K562 (cell line): Measurements from ENCODE around the gene PRR19. TPM values are rescaled to one million over a fixed set of nuclear protein-coding genes. Genes with fewer than 3 reads are reported as not detected.

Experiments used
- KAT8 ChIP-seq: fragments of 450-650 bp; IDR thresholded peaks from 2 replicates; pipeline ENCODE4 v1.6.1; 2016; ENCODE audit warnings: low read depth, mild to moderate bottlenecking
- KDM5B ChIP-seq: fragments of 200-600 bp; sonication (generic); IDR thresholded peaks from 2 replicates; pipeline ENCODE4 v1.6.1; 2012; ENCODE audit warnings: low read depth, mild to moderate bottlenecking, moderate library complexity, low read length, control low read depth, inconsistent platforms; ENCODE audit not compliant: insufficient replicate concordance
- MBD2 ChIP-seq: sonication (generic); IDR thresholded peaks from 2 replicates; pipeline ENCODE4 v1.6.1; 2016; ENCODE audit warnings: low read depth, borderline replicate concordance
- MNT ChIP-seq, 2 experiments: fragments of 450-650 bp; conservative IDR thresholded peaks; 2 replicates each; pipeline ENCODE4 v1.6.1; 2017; ENCODE audit warnings: mild to moderate bottlenecking in 2 of 2, moderate library complexity in 2 of 2
- MTA3 ChIP-seq: fragments of 450-650 bp; formaldehyde crosslinking; IDR thresholded peaks from 2 replicates; pipeline ENCODE4 v1.6.1; 2017; ENCODE audit warnings: mild to moderate bottlenecking, borderline replicate concordance
- TBP ChIP-seq: optimal IDR thresholded peaks from 2 replicates; pipeline ENCODE3; 2011; ENCODE audit warnings: low read depth, low read length, improper control_type of control experiment
- ZNF507 ChIP-seq: conservative IDR thresholded peaks from 2 replicates; pipeline ENCODE4 v1.6.1; 2017; ENCODE audit warnings: missing genetic modification characterization, missing compliant biosample characterization
- polyA plus RNA-seq, 8 experiments: library from polyadenylated mRNA; depleted of rRNA in 4 of 8; stranded (reverse) in 5 of 8; unstranded in 3 of 8; fragments of >200 nt; fragmentation: Nextera tagmentation in 2 of 8; fragmentation: Illumina TruSeq in 1 of 8; extraction: Ambion mirVana in 2 of 8; extraction: Trizol in 1 of 8; gene quantifications; 2 replicates each; pipeline versions ENCODE4 v1.2.1 to v1.2.3, GENCODE V29; 2011 to 2014; ENCODE audit warnings: inconsistent platforms in 1 of 8, missing spikeins in 1 of 8
- total RNA-seq, 7 experiments: library from RNA; depleted of rRNA in 6 of 7; stranded (reverse); fragments of >200 nt in 6 of 7; fragmentation: Illumina TruSeq in 2 of 7; extraction: Trizol in 2 of 7; gene quantifications; 2 replicates each; pipeline versions ENCODE4 v1.2.1 to v1.2.3, GENCODE V29; 2011 to 2021; ENCODE audit warnings: low replicate concordance in 1 of 7
- TF ChIP-seq, protein P1 (sequence below), 2 experiments: fragments of 450-650 bp in 1 of 2; sonication (generic) in 1 of 2; formaldehyde crosslinking in 1 of 2; IDR thresholded peaks; 2 replicates each; pipeline versions ENCODE4 v1.7.1 to v1.9.0; 2016 to 2022; ENCODE audit warnings: inconsistent platforms in 1 of 2, mild to moderate bottlenecking in 1 of 2, missing genetic modification reagents in 1 of 2
- TF ChIP-seq, protein P2 (sequence below): sonication (generic); formaldehyde crosslinking; IDR thresholded peaks from 2 replicates; pipeline ENCODE4 v1.8.0; 2022; ENCODE audit warnings: mild to moderate bottlenecking, missing genetic modification reagents
- TF ChIP-seq, protein P3 (sequence below): fragments of 250-450 bp; sonication (Bioruptor Pico); IDR thresholded peaks from 2 replicates; pipeline ENCODE4 v1.8.0; 2022; ENCODE audit warnings: moderate library complexity, mild to moderate bottlenecking, inconsistent platforms

Gene PRR19
- total and polyA plus RNA-seq, 9 of the 15 experiments (the other 6 are each of a cell fraction or from before 2014, with no cell fraction given) = 0.10 to 1.6 (median 0.54) TPM

- TF ChIP-seq, protein P1, sequence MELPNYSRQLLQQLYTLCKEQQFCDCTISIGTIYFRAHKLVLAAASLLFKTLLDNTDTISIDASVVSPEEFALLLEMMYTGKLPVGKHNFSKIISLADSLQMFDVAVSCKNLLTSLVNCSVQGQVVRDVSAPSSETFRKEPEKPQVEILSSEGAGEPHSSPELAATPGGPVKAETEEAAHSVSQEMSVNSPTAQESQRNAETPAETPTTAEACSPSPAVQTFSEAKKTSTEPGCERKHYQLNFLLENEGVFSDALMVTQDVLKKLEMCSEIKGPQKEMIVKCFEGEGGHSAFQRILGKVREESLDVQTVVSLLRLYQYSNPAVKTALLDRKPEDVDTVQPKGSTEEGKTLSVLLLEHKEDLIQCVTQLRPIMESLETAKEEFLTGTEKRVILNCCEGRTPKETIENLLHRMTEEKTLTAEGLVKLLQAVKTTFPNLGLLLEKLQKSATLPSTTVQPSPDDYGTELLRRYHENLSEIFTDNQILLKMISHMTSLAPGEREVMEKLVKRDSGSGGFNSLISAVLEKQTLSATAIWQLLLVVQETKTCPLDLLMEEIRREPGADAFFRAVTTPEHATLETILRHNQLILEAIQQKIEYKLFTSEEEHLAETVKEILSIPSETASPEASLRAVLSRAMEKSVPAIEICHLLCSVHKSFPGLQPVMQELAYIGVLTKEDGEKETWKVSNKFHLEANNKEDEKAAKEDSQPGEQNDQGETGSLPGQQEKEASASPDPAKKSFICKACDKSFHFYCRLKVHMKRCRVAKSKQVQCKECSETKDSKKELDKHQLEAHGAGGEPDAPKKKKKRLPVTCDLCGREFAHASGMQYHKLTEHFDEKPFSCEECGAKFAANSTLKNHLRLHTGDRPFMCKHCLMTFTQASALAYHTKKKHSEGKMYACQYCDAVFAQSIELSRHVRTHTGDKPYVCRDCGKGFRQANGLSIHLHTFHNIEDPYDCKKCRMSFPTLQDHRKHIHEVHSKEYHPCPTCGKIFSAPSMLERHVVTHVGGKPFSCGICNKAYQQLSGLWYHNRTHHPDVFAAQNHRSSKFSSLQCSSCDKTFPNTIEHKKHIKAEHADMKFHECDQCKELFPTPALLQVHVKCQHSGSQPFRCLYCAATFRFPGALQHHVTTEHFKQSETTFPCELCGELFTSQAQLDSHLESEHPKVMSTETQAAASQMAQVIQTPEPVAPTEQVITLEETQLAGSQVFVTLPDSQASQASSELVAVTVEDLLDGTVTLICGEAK (IDR thresholded peaks at IDR 0.05) = peak; percentile 54; the same call in 1 of the 2 replicates
- TF ChIP-seq, protein P1 (CRISPR knock-in tag; IDR thresholded peaks at IDR 0.05) = no peak
- TF ChIP-seq, protein P2, sequence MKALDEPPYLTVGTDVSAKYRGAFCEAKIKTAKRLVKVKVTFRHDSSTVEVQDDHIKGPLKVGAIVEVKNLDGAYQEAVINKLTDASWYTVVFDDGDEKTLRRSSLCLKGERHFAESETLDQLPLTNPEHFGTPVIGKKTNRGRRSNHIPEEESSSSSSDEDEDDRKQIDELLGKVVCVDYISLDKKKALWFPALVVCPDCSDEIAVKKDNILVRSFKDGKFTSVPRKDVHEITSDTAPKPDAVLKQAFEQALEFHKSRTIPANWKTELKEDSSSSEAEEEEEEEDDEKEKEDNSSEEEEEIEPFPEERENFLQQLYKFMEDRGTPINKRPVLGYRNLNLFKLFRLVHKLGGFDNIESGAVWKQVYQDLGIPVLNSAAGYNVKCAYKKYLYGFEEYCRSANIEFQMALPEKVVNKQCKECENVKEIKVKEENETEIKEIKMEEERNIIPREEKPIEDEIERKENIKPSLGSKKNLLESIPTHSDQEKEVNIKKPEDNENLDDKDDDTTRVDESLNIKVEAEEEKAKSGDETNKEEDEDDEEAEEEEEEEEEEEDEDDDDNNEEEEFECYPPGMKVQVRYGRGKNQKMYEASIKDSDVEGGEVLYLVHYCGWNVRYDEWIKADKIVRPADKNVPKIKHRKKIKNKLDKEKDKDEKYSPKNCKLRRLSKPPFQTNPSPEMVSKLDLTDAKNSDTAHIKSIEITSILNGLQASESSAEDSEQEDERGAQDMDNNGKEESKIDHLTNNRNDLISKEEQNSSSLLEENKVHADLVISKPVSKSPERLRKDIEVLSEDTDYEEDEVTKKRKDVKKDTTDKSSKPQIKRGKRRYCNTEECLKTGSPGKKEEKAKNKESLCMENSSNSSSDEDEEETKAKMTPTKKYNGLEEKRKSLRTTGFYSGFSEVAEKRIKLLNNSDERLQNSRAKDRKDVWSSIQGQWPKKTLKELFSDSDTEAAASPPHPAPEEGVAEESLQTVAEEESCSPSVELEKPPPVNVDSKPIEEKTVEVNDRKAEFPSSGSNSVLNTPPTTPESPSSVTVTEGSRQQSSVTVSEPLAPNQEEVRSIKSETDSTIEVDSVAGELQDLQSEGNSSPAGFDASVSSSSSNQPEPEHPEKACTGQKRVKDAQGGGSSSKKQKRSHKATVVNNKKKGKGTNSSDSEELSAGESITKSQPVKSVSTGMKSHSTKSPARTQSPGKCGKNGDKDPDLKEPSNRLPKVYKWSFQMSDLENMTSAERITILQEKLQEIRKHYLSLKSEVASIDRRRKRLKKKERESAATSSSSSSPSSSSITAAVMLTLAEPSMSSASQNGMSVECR (CRISPR knock-in tag) = no peak
- TF ChIP-seq ZNF507 (tag) = no peak
- no peak for TF ChIP-seq TBP
- peak in 1 of 2 experiments; percentile 41; a peak in 1 of 4 replicates for TF ChIP-seq MNT (conservative IDR thresholded peaks at IDR 0.05)
- TF ChIP-seq KAT8 = no peak
- TF ChIP-seq, protein P3, sequence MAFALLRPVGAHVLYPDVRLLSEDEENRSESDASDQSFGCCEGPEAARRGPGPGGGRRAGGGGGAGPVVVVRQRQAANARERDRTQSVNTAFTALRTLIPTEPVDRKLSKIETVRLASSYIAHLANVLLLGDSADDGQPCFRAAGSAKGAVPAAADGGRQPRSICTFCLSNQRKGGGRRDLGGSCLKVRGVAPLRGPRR (CRISPR knock-in tag) = no peak
- no peak for TF ChIP-seq KDM5B
- TF ChIP-seq MTA3 = 0 out of 2 replicates have a peak, but pooled peaks have one; percentile 33
- TF ChIP-seq MBD2 = no peak
These were observed 31.4 kb upstream of the PRR19 start (continued) for GRCh38 chr19:42270346-42271044.
